GM18909 (cell line): ENCODE results near the gene NAP1L4.

Experiments
- ATAC-seq: cut with Tn5 transposase; IDR thresholded peaks from one replicate; pipeline ENCODE4 v1.9.1; 2021; ENCODE audit warnings: mild to moderate bottlenecking; ENCODE audit not compliant: unreplicated experiment, poor library complexity

NAP1L4 gene

GRCh38 chr11:2995893-2996554 lies 3.9 kb upstream of the NAP1L4 start:
- no peak for ATAC-seq

- no peak for ATAC-seq
Observed at GRCh38 chr11:2995031-2995561, 3.0 kb upstream of the NAP1L4 start.

GRCh38 chr11:2994336-2994730 lies 2.2 kb upstream of the NAP1L4 start:
- ATAC-seq = no peak

- ATAC-seq = no peak
Observed at GRCh38 chr11:2992997-2993325, 832 bp upstream of the NAP1L4 start.

GRCh38 chr11:2991452-2992233 lies 486 bp downstream of the NAP1L4 start:
- ATAC-seq = peak; percentile 40

GRCh38 chr11:2990617-2991451 lies 1.3 kb downstream of the NAP1L4 start:
- ATAC-seq = no peak

- no peak for ATAC-seq
Observed at GRCh38 chr11:2989551-2989950, 2.6 kb downstream of the NAP1L4 start.

- no peak for ATAC-seq
Observed at GRCh38 chr11:2989006-2989405, 3.1 kb downstream of the NAP1L4 start.

GRCh38 chr11:2987881-2988861 lies 4.0 kb downstream of the NAP1L4 start:
- ATAC-seq = no peak

GRCh38 chr11:2983908-2984307 lies 8.2 kb downstream of the NAP1L4 start:
- ATAC-seq = no peak

GRCh38 chr11:2982214-2982613 lies 9.9 kb downstream of the NAP1L4 start:
- no peak for ATAC-seq

- ATAC-seq = no peak
Observed at GRCh38 chr11:2981130-2981529, 11.0 kb downstream of the NAP1L4 start.

GRCh38 chr11:2980168-2980840 lies 11.8 kb downstream of the NAP1L4 start:
- no peak for ATAC-seq

GRCh38 chr11:2977113-2977512 lies 15.0 kb downstream of the NAP1L4 start:
- ATAC-seq = no peak

- no peak for ATAC-seq
Observed at GRCh38 chr11:2976294-2977063, 15.7 kb downstream of the NAP1L4 start.

GRCh38 chr11:2975594-2975993 lies 16.5 kb downstream of the NAP1L4 start:
- no peak for ATAC-seq

GRCh38 chr11:2974272-2974671 lies 17.9 kb downstream of the NAP1L4 start:
- ATAC-seq = no peak

- no peak for ATAC-seq
Observed at GRCh38 chr11:2968341-2968900, 23.7 kb downstream of the NAP1L4 start.
